ENCODE results near the gene KCTD16.

KCTD16 gene

DNA sequence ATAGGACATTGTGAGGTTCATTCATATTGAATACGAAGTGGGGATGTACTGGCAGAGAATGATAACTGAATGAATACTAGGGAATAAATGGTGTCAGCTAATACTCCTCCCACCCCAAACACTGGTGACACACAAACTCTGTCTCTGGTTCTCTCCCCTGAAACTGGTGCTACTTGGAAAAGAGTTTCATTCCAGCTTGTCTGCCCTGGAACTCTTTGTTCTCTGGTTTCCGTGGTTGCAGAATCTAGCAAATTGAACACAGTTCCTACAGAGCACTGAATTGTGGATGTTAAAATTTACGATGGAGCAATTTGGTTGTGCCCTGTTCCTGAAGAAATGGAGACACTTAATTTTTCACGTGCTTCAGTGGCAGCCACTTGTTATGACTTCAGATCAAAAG, 181.7 kb downstream of the KCTD16 start:
- no peak for DNase-seq

DNA sequence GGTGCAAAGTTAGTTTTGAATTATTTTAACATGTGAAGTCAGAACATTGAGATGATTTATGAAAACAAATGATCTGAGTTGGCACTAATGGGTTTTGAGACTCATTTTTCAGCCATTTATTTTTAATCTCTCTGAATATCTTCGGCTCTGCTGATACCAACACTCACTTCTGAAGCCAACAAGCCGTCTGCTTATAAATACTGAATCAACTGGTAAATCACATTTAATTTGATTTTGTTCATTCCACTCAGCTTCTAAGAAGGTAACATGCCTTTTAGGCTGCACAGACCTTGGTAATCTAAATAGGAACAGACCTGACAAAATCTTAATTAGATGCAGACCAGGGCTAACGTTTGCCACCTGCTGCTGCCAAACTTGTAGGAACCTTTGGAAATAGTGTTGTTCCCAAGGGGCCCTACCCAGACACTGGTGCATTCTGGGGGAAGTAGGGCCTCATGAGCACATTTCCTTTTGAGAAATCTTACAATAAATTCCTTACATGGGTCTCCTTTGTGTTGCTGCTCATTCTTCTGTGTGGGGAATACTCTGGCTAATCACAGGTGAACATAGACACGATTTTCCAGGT, 182.2 kb downstream of the KCTD16 start:
- no peak for DNase-seq

DNA sequence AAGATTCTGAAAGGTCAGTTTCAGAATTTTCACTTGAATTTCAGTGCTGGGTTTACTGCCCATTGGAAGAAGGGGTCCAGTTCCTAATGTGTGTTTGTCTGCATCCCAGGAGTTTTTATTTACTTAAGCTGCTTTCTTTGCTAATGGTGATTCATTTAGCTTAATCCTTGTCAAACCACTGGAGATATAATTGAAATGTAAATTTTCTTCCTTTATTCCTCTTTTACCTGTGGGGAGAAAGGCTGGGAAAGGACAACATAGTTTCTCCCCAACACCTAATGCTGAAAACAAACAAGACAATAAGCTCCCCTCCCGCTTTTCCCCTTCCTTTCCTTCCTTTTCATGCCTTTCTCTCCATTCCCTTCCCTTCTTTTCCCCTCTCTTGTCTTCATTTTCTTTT, 185.8 kb downstream of the KCTD16 start:
- DNase-seq = no peak

DNA sequence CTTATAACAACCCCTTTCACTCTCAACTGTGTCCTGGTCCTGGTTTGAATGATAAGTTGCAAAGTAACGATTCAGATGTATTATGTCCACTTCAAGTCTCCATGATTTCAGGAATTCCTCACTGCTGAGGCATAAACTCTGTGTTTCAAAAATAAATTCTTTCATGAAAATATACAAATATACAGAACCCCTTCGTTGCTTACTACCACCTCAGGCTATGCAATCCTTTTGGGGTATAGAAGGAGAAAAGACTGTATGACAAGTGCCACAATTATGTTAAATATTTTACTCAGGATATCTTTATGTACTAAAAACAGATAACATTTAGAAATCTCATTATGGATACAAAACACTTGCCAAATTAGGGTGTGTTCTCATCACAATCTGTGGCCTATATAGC, 190.7 kb downstream of the KCTD16 start:
- no peak for DNase-seq

DNA sequence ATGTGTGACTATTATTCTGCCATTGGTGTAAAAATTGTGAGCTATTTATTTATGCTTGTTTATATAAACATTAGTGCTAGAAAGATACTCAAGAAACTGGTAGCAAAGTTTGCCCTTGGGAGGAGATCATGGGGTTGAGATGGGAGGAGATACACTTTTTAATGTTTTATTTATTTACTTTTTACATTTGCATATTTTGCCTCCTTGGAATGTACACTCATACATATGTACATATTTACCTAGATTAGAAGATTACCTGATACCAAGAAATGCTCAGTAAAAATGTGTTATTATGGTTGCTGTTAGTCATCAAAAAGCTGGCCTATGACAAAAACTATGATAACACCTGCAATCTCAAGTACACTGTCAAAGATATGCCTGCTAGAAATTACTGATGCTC, 195.2 kb downstream of the KCTD16 start:
- DNase-seq = no peak

DNA sequence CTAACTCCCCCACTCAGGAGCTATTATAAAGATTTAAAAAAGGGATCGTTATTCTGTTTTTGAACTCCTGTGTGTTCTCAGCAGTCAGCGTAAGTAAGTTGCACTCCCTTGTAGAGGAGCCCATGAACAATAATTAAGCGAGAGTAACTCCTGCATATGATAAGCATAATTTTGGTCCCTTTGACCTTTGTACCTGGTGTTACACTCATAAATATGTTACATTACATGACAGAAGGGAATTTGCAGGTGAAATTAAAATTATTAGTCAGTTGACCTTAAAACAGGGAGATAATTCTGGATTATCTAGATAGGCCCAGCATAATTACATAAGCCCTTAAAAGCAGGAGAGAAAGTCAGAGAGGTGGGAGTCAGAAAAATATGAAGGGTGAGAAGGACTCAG, 197.3 kb downstream of the KCTD16 start:
- no peak for DNase-seq

DNA sequence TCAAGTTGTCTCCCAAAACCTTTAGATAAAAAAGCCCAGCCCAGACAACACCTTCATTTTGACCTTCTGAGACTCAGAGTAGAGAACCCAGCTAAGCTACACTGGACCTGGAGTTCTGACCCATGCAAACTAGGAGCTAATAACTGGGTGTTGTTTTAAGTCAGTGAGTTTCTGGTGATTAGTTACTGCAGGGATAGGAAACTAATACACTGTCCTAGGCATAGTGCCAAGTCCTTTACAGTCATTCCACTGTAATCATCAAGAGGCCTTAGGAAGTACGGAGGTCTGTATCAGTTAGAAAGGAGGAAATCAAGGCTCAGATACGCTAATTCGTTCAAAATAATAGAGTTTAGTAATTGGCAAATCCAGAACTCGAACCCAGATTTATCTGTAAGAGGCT, 197.9 kb downstream of the KCTD16 start:
- no peak for DNase-seq

DNA sequence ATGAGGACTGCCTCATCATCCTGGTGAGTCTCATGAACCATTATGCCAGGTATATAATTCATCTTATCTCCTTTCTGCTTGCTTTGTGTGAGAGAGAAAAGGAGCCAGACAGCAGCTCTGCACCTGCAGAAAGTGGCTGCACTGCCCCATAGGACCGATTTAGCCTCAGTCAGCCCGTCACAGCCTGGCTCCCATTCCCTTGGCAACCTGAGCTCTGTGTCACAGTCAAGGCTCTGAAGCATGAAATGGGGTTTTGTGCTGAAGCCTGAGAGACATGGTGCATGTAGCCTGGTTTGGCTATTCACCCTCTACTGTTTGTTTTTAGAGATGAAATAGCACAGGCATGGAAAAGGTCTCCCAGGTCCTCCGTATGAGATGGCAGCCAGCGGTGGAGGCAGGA, 198.3 kb downstream of the KCTD16 start:
- no peak for DNase-seq

DNA sequence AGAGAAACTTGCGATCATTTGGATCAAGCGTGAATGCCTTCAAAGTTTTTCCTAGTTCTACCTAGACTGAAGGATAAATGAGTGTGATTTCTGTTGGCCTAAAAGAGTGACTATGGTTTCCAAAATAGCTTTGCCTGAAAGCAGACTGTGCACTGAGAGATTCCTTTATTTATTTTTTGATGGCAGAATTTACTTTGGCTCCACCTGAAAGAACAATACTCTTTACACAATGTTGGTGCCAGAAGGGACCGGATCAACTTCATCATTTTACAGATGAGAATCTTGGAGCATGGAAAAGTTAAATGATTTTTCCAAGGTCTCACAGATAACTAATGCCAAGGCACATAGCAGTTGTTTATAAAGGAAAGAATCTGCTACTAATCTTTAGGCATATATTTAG, 199.6 kb downstream of the KCTD16 start:
- DNase-seq = no peak

DNA sequence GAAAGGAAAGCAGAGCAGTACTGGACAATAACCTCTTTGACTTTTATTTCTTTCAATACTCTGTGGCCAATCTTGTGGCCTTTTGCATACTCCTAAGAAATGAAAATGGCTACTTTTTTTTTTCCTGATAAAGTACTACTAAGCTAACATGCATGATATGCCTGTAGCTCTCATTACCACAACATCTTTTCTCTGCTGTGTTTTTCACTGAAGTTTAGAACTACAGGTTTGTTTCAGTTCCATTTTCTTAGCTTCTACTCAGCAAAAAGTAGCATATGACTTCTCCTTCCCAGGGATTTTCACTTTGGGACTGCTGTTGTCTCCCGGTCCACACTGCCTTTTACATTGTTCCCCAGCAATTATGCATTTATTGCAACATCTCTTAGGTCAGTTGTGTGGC, 204.0 kb downstream of the KCTD16 start:
- no peak for DNase-seq

DNA sequence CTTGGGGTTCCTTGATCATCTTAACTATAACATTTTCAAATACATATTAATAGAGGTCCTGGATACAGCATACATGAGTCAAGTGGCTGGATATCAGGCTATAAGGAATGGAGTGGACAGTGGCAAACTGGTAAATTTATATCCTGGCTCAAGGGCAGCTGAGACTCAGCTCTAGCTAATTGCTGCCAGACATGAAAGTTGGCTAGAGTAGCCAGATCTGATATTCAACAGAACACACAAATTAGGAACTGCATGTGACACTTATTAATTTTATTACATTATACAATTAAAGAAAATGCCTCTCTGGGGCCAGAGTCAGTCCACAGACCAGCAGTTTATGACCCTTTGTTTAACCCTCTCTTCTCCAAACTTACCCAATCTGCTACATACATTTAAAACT, 206.5 kb downstream of the KCTD16 start:
- no peak for DNase-seq

DNA sequence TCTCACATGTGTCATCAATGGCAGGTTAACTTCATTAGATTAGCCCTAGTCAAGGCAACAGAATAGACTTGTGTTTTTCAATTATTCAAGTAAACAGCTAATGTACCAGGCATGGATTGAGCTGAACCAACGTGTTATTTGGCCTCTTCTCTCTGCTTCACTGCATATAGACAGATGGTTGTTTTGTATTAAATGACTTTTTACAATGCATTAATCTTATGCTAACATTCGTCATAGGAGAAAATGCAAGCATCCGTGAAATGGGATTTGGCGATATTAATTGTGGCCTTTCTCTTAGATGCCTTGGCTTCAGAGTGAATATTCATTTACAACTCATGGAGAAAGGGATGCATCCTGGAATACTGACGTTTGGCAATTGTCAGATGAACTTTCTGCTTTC, 208.0 kb downstream of the KCTD16 start:
- no peak for DNase-seq

DNA sequence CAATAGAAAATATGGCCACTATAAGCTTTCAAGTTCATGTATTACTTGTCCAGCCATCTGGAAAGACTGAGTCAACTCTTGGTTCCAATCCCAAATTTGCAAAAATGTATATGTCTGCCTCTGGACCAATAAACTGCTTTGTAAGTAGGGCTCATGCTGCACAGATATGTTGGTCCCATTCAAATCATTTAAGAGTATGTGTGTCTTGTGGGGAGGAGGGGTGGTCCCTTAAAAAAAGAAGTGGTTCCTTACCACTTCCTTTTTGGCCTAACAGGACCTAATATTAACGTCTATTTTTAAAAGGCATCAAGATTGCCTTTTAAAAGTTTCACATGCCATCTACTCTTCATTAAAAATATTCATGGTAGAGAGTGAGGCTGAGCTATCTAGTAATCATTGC, 214.9 kb downstream of the KCTD16 start:
- no peak for DNase-seq

DNA sequence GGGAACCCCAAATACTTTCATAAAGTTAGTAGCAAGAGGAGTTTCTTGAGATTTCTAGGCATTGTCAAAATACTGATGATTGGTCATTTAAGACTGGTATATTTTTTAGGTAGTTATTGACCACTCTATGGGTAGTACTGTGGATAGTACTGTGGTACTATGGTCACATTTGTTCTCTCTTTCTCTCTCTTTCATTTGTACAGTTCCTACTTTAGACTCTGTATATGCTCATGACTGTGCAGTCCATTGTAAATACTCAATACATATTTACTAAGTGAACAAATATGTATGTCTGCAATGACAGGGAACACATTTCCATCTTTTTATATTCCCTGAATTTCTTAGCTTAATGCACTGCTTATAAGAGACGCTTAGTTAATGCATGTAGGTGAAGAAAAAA, 215.6 kb downstream of the KCTD16 start:
- DNase-seq = no peak

DNA sequence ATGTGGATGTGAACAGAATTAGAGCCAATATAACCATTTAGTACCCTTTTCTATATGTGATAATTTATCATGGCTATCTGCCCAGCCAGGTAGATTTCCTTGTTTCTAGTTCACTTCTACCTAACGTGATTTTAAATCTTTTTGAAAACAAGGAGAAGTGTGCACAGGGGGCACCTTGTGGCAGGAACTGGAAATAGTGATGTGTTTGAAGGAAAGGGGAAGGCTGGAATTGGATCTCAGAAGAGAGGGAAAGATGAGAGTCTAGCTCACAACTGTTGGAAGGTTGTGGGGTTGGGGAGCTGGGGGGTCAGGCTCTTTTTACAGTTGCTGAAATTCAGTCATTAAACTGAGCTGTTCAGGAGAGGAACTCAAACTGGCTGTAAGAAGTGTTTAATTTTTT, 219.5 kb downstream of the KCTD16 start:
- DNase-seq = no peak

DNA sequence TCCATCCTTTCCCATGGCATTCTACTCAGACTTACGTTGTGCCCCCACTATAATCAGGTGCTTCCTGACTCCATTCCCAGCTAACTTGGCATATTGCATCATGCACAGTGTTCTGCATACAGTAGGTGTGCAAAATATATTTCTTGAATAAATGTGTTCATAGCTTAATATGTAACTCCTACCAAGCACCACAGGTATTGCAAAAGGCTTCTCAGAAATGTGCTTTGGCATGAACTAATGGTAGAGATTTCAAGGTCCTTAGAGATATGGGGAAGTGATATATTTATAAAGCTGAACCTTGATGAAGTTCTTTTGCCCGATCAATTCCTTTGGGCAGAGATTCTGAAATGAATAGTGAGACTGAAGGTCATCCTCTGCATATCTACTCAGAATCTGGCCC, 220.4 kb downstream of the KCTD16 start:
- no peak for DNase-seq

DNA sequence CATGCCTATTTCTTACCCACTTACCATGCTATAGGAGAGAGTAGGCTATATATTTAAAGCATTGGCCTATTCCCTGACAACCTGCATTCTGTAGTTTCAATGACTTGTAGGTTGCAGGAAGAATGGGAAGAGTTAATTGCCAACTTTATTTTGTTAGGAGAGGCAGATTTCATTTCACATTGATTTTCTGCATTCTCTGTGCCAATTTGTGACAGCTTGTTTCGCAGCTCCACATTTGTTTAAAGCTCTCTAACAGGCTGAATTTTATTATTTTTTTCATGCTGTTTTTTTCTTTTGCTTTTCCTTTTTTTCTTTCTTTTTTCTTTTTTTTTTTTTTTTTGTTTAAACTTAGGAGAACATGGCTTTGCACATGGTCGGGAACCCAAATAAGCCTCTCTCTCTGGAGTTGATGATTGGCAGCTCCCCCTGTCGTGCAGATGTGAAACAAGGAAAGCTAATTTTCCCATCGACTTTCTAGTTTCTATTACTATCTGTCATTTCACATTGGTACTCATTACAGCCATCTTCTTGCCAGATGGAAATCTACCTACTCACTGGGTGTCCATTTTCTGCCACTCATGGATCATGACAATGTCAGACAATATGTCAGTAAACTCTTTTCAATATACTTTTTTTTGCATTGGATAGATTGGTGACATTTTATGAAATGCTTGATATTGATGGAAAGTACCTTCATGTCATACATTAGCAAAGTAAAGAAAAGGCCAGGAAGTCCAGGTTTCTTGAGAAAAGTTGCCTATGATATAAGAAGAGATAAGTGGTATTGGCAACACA, 223.2 kb downstream of the KCTD16 start:
- no peak for DNase-seq

DNA sequence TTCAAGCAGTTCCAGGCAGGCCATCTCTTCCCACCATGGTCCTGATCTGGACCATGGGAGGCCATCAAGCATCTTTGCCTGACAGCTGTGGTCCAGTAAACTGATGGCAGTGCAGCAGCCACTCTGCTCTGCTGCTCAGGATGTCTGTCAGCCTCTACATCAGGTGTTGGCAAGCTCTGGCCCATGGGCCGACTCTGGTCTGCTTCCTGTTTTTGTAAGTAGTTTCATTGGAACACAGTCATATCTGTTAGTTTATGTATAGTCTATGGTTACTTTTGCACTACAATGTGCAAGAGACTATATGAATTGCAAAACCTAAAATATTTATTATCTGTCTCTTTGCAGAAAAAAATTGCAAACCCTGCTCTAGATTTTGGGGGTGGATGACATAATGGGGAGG, 225.0 kb downstream of the KCTD16 start:
- no peak for DNase-seq

DNA sequence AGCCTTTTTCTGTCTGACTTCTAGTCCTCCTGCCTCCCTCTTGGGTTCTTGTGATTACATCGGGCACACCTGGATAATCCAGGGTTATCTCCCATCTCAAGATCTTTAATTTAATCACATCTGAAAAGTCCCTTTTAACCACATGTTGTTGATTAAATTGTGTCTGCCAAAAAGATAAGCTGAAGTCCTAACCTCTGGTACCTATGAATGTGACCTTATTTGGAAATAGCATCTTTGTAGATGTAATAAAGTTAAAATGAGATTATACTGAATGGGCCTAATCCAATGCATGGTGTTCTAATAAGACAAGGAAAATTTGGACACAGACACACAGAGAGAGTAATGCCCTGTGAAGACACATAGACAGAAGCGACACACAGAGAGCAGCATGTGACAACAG, 232.4 kb downstream of the KCTD16 start:
- no peak for DNase-seq

DNA sequence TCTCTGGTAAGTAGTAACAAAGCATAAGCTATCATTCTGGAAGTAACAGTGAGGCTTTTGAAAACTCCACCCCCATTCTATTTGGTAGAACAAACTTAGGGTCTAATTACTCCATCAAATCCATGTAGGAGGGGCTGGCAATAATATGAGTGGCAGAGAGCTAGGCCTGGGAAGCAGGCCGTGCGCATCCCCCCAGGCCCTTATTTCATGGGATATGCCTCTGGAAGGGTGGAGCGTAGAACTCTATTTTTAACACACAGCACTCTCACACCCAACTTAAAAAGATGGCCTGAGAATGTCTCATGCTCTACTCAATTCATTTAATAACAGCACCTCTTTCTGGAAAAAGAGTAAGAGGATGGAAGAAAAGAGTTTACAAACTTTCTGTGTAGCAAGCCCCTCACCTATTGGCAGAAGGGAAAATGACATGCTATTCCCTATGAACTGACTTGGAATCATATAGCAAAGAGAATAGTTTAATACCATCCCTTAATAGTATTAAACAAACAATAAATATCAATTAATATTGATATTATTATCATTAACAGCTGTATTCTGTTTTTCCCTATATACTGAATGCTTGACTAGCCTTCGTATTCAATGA, 233.2 kb downstream of the KCTD16 start:
- no peak for DNase-seq

DNA sequence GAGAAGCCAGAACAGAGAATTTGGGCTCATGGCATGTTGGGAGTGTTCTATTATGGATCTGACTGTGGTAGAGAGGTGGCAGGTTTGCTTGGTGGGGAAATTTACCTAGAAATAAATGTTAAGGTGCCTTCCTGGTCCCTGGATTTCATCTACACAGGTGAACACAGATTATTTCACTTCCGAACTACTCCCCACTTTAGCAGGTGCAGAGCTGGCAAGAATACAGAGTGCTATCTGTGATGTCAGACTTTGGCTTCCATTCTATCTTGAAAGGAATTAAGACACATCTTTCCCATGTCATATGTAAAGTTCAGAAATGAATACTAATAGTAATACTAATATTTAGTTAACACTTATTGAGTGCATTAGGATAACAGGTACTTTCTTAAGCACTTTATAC, 234.0 kb downstream of the KCTD16 start:
- DNase-seq = no peak

DNA sequence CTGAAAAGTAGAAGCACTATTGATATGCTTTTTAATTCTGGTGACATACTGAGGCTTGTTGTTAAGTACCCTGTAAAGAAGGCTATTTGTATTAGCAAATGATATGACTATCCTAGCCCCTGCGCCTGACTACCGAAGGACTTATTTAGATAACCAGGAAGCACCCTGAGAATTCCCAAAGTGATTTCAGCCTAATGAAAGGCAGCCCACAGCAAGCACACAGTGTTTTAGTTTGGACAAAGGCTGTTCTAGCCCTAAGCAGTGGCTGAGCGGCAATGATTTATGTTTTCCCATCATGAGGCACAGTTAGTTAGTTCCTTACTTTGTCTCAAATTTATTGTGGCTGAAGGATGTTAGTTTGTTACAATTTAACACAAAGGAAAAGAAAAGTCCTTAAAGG, 235.3 kb downstream of the KCTD16 start:
- no peak for DNase-seq

DNA sequence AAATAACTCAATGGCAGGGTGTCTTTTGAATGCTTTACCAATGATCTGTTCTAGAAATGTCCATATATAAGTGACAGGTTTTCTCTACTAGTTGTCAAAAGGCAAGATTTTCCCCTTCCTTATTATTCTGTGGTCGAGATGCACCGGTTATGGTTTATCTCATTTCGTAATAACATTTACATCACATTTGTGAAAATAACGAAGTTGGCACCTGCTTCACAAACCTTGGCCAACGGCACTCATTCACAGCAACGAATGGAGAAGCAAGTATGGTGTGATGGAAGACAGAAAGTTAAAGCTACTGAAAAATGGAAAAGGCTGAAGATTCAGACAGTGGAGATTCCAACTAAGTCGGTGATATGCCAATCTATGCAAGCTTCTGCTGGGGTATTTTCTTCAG, 235.8 kb downstream of the KCTD16 start:
- no peak for DNase-seq

DNA sequence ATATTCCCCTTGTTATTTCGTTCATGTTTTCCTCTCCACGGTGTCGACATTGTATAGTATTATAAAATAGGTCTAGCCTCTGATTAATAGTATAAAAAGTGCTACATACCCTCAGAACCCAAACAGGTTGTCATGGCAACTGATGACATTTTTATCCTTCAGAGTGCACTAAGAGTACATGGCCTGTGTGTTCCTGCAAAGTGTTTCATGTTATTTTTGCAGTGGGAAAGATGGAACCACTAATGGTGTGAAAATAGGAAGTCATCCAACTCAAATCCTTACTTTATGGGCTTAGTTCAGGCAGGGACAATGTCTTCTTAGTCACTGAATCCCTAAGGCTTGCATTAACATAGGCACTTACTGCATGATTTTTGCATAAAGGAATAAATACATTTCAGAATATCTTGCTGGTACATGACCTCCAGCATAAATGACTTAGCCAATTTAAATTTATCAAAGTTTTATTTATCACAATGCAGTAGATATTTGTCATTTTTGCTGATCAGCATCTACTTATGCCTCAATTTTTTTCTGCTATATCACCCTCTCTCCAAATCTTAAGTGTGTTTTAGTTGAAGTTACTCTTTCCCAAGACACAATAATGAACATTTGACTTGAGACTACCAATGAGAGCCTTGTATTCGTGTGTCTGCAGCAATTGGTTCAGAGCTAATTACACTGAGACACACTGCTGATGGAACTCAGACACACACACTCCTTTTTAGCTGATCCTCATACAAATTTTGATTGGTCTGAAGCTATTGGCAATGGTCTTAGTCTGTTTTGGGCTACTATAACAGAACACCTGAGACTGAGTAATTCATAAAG, 243.7 kb downstream of the KCTD16 start:
- DNase-seq = no peak

All from CD4-positive, alpha-beta T cell treated with Interleukin-6 for 4 hours (primary cell).